ENCODE data around the gene GNG13.

- no peak for TF ChIP-seq POLR2A (IDR thresholded peaks at IDR 0.05)
- TF ChIP-seq CTCF (IDR thresholded peaks at IDR 0.05): no peak
Measured at GRCh38 chr16:782258-782657, 18.3 kb downstream of the GNG13 start.

All from lower leg skin (tissue), 3 donors.